K562 (cell line): ENCODE results near the gene KIT. TPM values are rescaled to one million over a fixed set of nuclear protein-coding genes. Genes with fewer than 3 reads are reported as not detected.

Source experiments
- ATAC-seq: fragments of 200-7000 bp; cut with Tn5 transposase; 3 replicates; pipeline ENCODE4 v1.9.1; 2020; ENCODE audit warnings: moderate library complexity
- BruUV-seq: library from RNA; stranded (reverse); fragments of 400-500 nt; replicated peaks from 2 replicates; lab custom pipeline; 2021; lab: Mats Ljungman, UMichigan
- CTCF ChIA-PET: fragments of 300-600 bp; formaldehyde crosslinking; extraction: SDS; loops from one replicate; lab custom pipeline; 2021; ENCODE audit warnings: low intra/inter-chr PET ratio; lab: Yijun Ruan, JAX
- POLR2A ChIA-PET: fragments of 300-600, 350-650 bp; sonication (Branson Sonifier 250); formaldehyde crosslinking; extraction: SDS; loops from one replicate; lab custom pipeline; 2021; ENCODE audit warnings: antibody characterized with exemption, inconsistent platforms; lab: Yijun Ruan, JAX
- DNase-seq, 4 experiments: peaks; one replicate each; pipeline versions ENCODE4 v3.0.0 to v3.0.0-alpha.2; 2011 to 2018; ENCODE audit warnings: low spot score in 3 of 4, mixed read lengths in 3 of 4; ENCODE audit errors: extremely low read depth in 1 of 4
- FAIRE-seq: peaks from 2 replicates; lab custom pipeline; 2011; peaks lifted over from hg19 to GRCh38; lab: Jason Lieb, UNC
- H2AFZ ChIP-seq: 2 replicates; pipeline ENCODE4 v1.6.0; 2011; ENCODE audit warnings: low read depth, low read length, control low read depth, inconsistent platforms
- H3K27ac ChIP-seq: fragments of 200-600 bp; 3 replicates; pipeline ENCODE4 v1.8.0; 2011; ENCODE audit warnings: low read depth, mild to moderate bottlenecking, control low read depth, inconsistent platforms, low read length, moderate library complexity, mixed read lengths; ENCODE audit errors: extremely low read depth
- H3K27me3 ChIP-seq, 2 experiments: fragments of 300-600 bp in 1 of 2; 2 replicates in 1 of 2; 3 replicates in 1 of 2; pipeline versions ENCODE4 v1.6.0 to v1.8.0; 2011; ENCODE audit warnings: inconsistent platforms in 2 of 2, low read length in 2 of 2, mild to moderate bottlenecking in 1 of 2, mixed read lengths in 1 of 2, moderate library complexity in 1 of 2; ENCODE audit not compliant: control insufficient read depth in 2 of 2, insufficient read depth in 2 of 2
- H3K36me3 ChIP-seq: fragments of 300-600 bp; 3 replicates; pipeline ENCODE4 v1.8.0; 2011; ENCODE audit warnings: mild to moderate bottlenecking, low read length, inconsistent platforms; ENCODE audit not compliant: control insufficient read depth, insufficient read depth
- H3K4me1 ChIP-seq, 2 experiments: fragments of 200-600 bp in 1 of 2; replicated peaks in 1 of 2; 2 replicates in 1 of 2; 3 replicates in 1 of 2; pipeline versions ENCODE4 v1.5.1 to v1.8.0; 2011; ENCODE audit warnings: inconsistent platforms in 2 of 2, low read length in 2 of 2, mild to moderate bottlenecking in 1 of 2, mixed read lengths in 1 of 2, moderate library complexity in 1 of 2; ENCODE audit not compliant: control insufficient read depth in 2 of 2, insufficient read depth in 2 of 2
- H3K4me2 ChIP-seq: 2 replicates; pipeline ENCODE4 v1.6.1; 2011; ENCODE audit warnings: low read length, control low read depth, inconsistent platforms, mixed read lengths; ENCODE audit not compliant: insufficient read depth
- H3K4me3 ChIP-seq: fragments of 200-600 bp; sonication (generic), shearing (Covaris generic); 2 replicates; pipeline ENCODE4 v1.5.1; 2016; ENCODE audit warnings: control low read depth, inconsistent platforms
- H3K79me2 ChIP-seq: fragments of 200-600 bp; 3 replicates; pipeline ENCODE4 v1.8.0; 2011; ENCODE audit warnings: low read length, inconsistent platforms; ENCODE audit not compliant: control insufficient read depth, insufficient read depth
- H3K9ac ChIP-seq, 2 experiments: 2 replicates each; pipeline versions ENCODE4 v1.6.0 to v1.6.1; 2011; ENCODE audit warnings: low read depth in 2 of 2, low read length in 2 of 2, control low read depth in 1 of 2, inconsistent platforms in 1 of 2, mild to moderate bottlenecking in 1 of 2, mixed read lengths in 1 of 2; ENCODE audit not compliant: insufficient read depth in 1 of 2
- H3K9me1 ChIP-seq: one replicate; pipeline ENCODE4 v1.6.0; 2011; ENCODE audit warnings: inconsistent platforms, mild to moderate bottlenecking, low read length, moderate library complexity; ENCODE audit not compliant: control insufficient read depth, insufficient read depth
- H3K9me3 ChIP-seq: replicated peaks from 2 replicates; pipeline ENCODE4 v1.5.1; 2011; ENCODE audit warnings: low read depth, low read length, inconsistent platforms; ENCODE audit not compliant: control insufficient read depth, insufficient read depth
- H4K20me1 ChIP-seq: replicated peaks from 2 replicates; pipeline ENCODE4 v1.6.1; 2011; ENCODE audit warnings: low read length, inconsistent platforms, mixed read lengths; ENCODE audit not compliant: control insufficient read depth, insufficient read depth
- EZH2 ChIP-seq: IDR thresholded peaks from 2 replicates; pipeline ENCODE4 v1.6.1; 2012; ENCODE audit warnings: low read depth, mild to moderate bottlenecking, inconsistent platforms, low read length, borderline replicate concordance
- HMG20B ChIP-seq: fragments of 250-450 bp; sonication (Bioruptor Pico); IDR thresholded peaks from 2 replicates; pipeline ENCODE4 v1.5.0; 2021; ENCODE audit warnings: mild to moderate bottlenecking
- HNRNPK ChIP-seq: fragments of 200-400 bp; formaldehyde crosslinking; IDR thresholded peaks from one replicate; pipeline ENCODE4 v1.6.1; 2018; ENCODE audit warnings: mild to moderate bottlenecking, low read depth, low read length; ENCODE audit not compliant: poor library complexity, severe bottlenecking
- ZBTB8A ChIP-seq: fragments of 450-650 bp; IDR thresholded peaks from 2 replicates; pipeline ENCODE4 v1.6.1; 2018; ENCODE audit warnings: mild to moderate bottlenecking, moderate library complexity; ENCODE audit not compliant: partially characterized antibody
- ZFP36 ChIP-seq: fragments of 150-350 bp; IDR thresholded peaks from 2 replicates; pipeline ENCODE4 v1.6.1; 2018; ENCODE audit warnings: low read length, low read depth; ENCODE audit not compliant: partially characterized antibody
- ZNF707 ChIP-seq: fragments of 250-450 bp; sonication (Bioruptor Pico); conservative IDR thresholded peaks from 2 replicates; pipeline ENCODE4 v1.8.0; 2022; ENCODE audit warnings: inconsistent platforms, mild to moderate bottlenecking, moderate library complexity
- in situ Hi-C: fragments of 300-500 bp; cut with MboI; formaldehyde crosslinking; loops from 4 replicates; pipeline ENCODE4 v1.15.0; 2018; ENCODE audit warnings: inconsistent platforms, mixed read lengths
- intact Hi-C: fragments of 100-400 bp; cut with micrococcal nuclease; formaldehyde crosslinking; loops from 2 replicates; pipeline ENCODE4 v1.14.2; 2022
- polyA plus RNA-seq, 8 experiments: library from polyadenylated mRNA; depleted of rRNA in 4 of 8; stranded (reverse) in 5 of 8; unstranded in 3 of 8; fragments of >200 nt; fragmentation: Nextera tagmentation in 2 of 8; fragmentation: Illumina TruSeq in 1 of 8; extraction: Ambion mirVana in 2 of 8; extraction: Trizol in 1 of 8; gene quantifications; 2 replicates each; pipeline versions ENCODE4 v1.2.1 to v1.2.3, GENCODE V29; 2011 to 2014; ENCODE audit warnings: inconsistent platforms in 1 of 8, missing spikeins in 1 of 8
- total RNA-seq, 7 experiments: library from RNA; depleted of rRNA in 6 of 7; stranded (reverse); fragments of >200 nt in 6 of 7; fragmentation: Illumina TruSeq in 2 of 7; extraction: Trizol in 2 of 7; gene quantifications; 2 replicates each; pipeline versions ENCODE4 v1.2.1 to v1.2.3, GENCODE V29; 2011 to 2021; ENCODE audit warnings: low replicate concordance in 1 of 7
- TF ChIP-seq, protein P1 (sequence below): fragments of 450-650 bp; formaldehyde crosslinking; IDR thresholded peaks from 2 replicates; pipeline ENCODE4 v1.4.0; 2022; ENCODE audit warnings: missing genetic modification characterization
- TF ChIP-seq, protein P2 (sequence below): fragments of 450-650 bp; formaldehyde crosslinking; conservative IDR thresholded peaks from 2 replicates; pipeline ENCODE4 v1.4.0; 2022; ENCODE audit warnings: mild to moderate bottlenecking, missing genetic modification characterization
- TF ChIP-seq, protein P3 (sequence below): fragments of 450-650 bp; conservative IDR thresholded peaks from 2 replicates; pipeline ENCODE4 v1.6.1; 2016; ENCODE audit warnings: missing genetic modification characterization, low read depth, mild to moderate bottlenecking, control low read depth, missing compliant biosample characterization
- TF ChIP-seq, protein P4 (sequence below): fragments of 250-450 bp; sonication (Bioruptor Pico); IDR thresholded peaks from 2 replicates; pipeline ENCODE4 v1.5.0; 2021
- TF ChIP-seq, protein P5 (sequence below): sonication (generic); formaldehyde crosslinking; IDR thresholded peaks from 2 replicates; pipeline ENCODE4 v1.8.1; 2023; ENCODE audit warnings: mild to moderate bottlenecking, missing genetic modification reagents
- TF ChIP-seq, protein P6 (sequence below), 2 experiments: fragments of 200-800 bp in 1 of 2; sonication (Bioruptor generic) in 1 of 2; sonication (generic) in 1 of 2; formaldehyde crosslinking in 1 of 2; IDR thresholded peaks in 1 of 2; conservative IDR thresholded peaks in 1 of 2; 2 replicates each; pipeline versions ENCODE4 v1.5.0 to v1.6.1; 2016 to 2020; ENCODE audit warnings: missing compliant biosample characterization in 1 of 2, missing genetic modification characterization in 1 of 2, missing genetic modification reagents in 1 of 2

KIT gene
- total and polyA plus RNA-seq, 9 of the 15 experiments (the other 6 are each of a cell fraction or from before 2014, with no cell fraction given): 0.27 to 5.6 (median 0.57) TPM

DNA sequence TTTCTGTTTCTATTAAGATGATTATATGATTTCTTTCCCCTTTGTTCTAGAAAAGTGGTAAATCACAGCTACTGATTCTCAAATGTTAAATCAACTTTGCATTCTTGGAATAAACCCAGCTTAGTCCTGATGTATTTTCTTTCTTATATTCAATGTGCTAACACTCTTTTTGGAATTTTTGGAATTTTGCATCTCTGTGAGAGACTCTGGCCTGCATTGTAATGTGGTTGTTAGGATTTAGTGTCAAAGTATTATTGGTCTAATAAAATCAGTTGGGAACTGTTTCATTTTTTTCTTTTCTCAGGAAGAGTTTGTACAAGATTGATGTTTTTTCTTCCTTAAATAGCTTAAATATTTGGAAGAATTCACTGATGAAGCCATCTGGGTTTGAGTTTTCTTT is 109.6 kb downstream of the KIT start:
- H3K9me1 ChIP-seq: no peaks in the 10 kb centered on the region
- H3K4me1 ChIP-seq: no peaks in the 10 kb centered on the region
- FAIRE-seq (no peak), DNase-seq (no peak), ATAC-seq (no peak)
- POLR2A ChIA-PET: no interaction called here
- H3K9me3 ChIP-seq: no peaks in the 10 kb centered on the region
- in situ Hi-C loops: no loop called here
- no peak overlapping the region for H3K27ac ChIP-seq
- intact Hi-C loops: no loop called here
- BruUV-seq: no TSS peak
- H3K36me3 ChIP-seq: no peaks in the 10 kb centered on the region
- H4K20me1 ChIP-seq: no peaks in the 10 kb centered on the region
- no peak overlapping the region for H3K4me3 ChIP-seq
- H3K9ac ChIP-seq: no peak overlapping the region
- CTCF ChIA-PET: no interaction called here
- no peaks in the 10 kb centered on the region for H3K79me2 ChIP-seq
- H3K4me2 ChIP-seq: no peak overlapping the region
- no peak overlapping the region for H2AFZ ChIP-seq
- no peaks in the 10 kb centered on the region; a peak in 1 of 5 replicates for H3K27me3 ChIP-seq
- TF ChIP-seq, protein P1, sequence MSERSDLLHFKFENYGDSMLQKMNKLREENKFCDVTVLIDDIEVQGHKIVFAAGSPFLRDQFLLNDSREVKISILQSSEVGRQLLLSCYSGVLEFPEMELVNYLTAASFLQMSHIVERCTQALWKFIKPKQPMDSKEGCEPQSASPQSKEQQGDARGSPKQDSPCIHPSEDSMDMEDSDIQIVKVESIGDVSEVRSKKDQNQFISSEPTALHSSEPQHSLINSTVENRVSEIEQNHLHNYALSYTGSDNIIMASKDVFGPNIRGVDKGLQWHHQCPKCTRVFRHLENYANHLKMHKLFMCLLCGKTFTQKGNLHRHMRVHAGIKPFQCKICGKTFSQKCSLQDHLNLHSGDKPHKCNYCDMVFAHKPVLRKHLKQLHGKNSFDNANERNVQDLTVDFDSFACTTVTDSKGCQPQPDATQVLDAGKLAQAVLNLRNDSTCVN (CRISPR knock-in tag): no peak
- no peak for TF ChIP-seq ZNF707 (CRISPR knock-in tag)
- no peak for TF ChIP-seq ZBTB8A
- TF ChIP-seq, protein P2, sequence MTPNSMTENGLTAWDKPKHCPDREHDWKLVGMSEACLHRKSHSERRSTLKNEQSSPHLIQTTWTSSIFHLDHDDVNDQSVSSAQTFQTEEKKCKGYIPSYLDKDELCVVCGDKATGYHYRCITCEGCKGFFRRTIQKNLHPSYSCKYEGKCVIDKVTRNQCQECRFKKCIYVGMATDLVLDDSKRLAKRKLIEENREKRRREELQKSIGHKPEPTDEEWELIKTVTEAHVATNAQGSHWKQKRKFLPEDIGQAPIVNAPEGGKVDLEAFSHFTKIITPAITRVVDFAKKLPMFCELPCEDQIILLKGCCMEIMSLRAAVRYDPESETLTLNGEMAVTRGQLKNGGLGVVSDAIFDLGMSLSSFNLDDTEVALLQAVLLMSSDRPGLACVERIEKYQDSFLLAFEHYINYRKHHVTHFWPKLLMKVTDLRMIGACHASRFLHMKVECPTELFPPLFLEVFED: no peak
- TF ChIP-seq HNRNPK: no peak
- TF ChIP-seq, protein P3, sequence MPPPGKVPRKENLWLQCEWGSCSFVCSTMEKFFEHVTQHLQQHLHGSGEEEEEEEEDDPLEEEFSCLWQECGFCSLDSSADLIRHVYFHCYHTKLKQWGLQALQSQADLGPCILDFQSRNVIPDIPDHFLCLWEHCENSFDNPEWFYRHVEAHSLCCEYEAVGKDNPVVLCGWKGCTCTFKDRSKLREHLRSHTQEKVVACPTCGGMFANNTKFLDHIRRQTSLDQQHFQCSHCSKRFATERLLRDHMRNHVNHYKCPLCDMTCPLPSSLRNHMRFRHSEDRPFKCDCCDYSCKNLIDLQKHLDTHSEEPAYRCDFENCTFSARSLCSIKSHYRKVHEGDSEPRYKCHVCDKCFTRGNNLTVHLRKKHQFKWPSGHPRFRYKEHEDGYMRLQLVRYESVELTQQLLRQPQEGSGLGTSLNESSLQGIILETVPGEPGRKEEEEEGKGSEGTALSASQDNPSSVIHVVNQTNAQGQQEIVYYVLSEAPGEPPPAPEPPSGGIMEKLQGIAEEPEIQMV: no peak
- TF ChIP-seq ZFP36: no peak
- TF ChIP-seq, protein P4, sequence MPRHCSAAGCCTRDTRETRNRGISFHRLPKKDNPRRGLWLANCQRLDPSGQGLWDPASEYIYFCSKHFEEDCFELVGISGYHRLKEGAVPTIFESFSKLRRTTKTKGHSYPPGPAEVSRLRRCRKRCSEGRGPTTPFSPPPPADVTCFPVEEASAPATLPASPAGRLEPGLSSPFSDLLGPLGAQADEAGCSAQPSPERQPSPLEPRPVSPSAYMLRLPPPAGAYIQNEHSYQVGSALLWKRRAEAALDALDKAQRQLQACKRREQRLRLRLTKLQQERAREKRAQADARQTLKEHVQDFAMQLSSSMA: no peak
- TF ChIP-seq EZH2: no peak
- TF ChIP-seq, protein P5, sequence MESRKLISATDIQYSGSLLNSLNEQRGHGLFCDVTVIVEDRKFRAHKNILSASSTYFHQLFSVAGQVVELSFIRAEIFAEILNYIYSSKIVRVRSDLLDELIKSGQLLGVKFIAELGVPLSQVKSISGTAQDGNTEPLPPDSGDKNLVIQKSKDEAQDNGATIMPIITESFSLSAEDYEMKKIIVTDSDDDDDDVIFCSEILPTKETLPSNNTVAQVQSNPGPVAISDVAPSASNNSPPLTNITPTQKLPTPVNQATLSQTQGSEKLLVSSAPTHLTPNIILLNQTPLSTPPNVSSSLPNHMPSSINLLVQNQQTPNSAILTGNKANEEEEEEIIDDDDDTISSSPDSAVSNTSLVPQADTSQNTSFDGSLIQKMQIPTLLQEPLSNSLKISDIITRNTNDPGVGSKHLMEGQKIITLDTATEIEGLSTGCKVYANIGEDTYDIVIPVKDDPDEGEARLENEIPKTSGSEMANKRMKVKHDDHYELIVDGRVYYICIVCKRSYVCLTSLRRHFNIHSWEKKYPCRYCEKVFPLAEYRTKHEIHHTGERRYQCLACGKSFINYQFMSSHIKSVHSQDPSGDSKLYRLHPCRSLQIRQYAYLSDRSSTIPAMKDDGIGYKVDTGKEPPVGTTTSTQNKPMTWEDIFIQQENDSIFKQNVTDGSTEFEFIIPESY (CRISPR knock-in tag): no peak
- TF ChIP-seq, protein P6, sequence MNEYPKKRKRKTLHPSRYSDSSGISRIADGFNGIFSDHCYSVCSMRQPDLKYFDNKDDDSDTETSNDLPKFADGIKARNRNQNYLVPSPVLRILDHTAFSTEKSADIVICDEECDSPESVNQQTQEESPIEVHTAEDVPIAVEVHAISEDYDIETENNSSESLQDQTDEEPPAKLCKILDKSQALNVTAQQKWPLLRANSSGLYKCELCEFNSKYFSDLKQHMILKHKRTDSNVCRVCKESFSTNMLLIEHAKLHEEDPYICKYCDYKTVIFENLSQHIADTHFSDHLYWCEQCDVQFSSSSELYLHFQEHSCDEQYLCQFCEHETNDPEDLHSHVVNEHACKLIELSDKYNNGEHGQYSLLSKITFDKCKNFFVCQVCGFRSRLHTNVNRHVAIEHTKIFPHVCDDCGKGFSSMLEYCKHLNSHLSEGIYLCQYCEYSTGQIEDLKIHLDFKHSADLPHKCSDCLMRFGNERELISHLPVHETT (CRISPR knock-in tag; conservative IDR thresholded peaks at IDR 0.05 in 1 of 2, IDR thresholded peaks at IDR 0.05 in 1 of 2): no peak
- no peak for TF ChIP-seq HMG20B (CRISPR knock-in tag)
